HG02852 (cell line): ENCODE results near the gene CPN2.

ENCODE experiments used
- ATAC-seq: cut with Tn5 transposase; IDR thresholded peaks from one replicate; pipeline ENCODE4 v1.9.1; 2021; ENCODE audit warnings: mild to moderate bottlenecking, moderate library complexity; ENCODE audit not compliant: unreplicated experiment

Gene CPN2

GRCh38 chr3:194330579-194330978 is 20.5 kb downstream of the CPN2 start:
- no peak for ATAC-seq

GRCh38 chr3:194330160-194330559 is 21.0 kb downstream of the CPN2 start:
- ATAC-seq = no peak

GRCh38 chr3:194329583-194329965 is 21.6 kb downstream of the CPN2 start:
- ATAC-seq = no peak

GRCh38 chr3:194328942-194329582 is 22.1 kb downstream of the CPN2 start:
- no peak for ATAC-seq

GRCh38 chr3:194328053-194328657 is 23.0 kb downstream of the CPN2 start:
- no peak for ATAC-seq

GRCh38 chr3:194327218-194328052 is 23.7 kb downstream of the CPN2 start:
- ATAC-seq = no peak

GRCh38 chr3:194326968-194327217 is 24.2 kb downstream of the CPN2 start:
- ATAC-seq = no peak

- no peak for ATAC-seq
Observed at GRCh38 chr3:194326192-194326967, 24.7 kb downstream of the CPN2 start.

- ATAC-seq = no peak
Observed at GRCh38 chr3:194325424-194326153, 25.5 kb downstream of the CPN2 start.

- ATAC-seq = no peak
Observed at GRCh38 chr3:194324823-194325327, 26.3 kb downstream of the CPN2 start.

GRCh38 chr3:194323785-194324735 is 27.1 kb downstream of the CPN2 start:
- ATAC-seq = no peak

- no peak for ATAC-seq
Observed at GRCh38 chr3:194322678-194323211, 28.4 kb downstream of the CPN2 start.

GRCh38 chr3:194321693-194322640 is 29.2 kb downstream of the CPN2 start:
- ATAC-seq = no peak

- no peak for ATAC-seq
Observed at GRCh38 chr3:194320744-194321243, 30.3 kb downstream of the CPN2 start.

GRCh38 chr3:194320100-194320499 is 31.0 kb downstream of the CPN2 start:
- ATAC-seq = no peak

- no peak for ATAC-seq
Observed at GRCh38 chr3:194318511-194319161, 32.5 kb downstream of the CPN2 start.

GRCh38 chr3:194316918-194317317 is 34.2 kb downstream of the CPN2 start:
- ATAC-seq = no peak
